CD8-positive, alpha-beta memory T cell (primary cell): ENCODE results near the gene RAB18. TPM values are rescaled to one million over a fixed set of nuclear protein-coding genes. Genes with fewer than 3 reads are reported as not detected.
A peak's percentile ranks its signal among the peaks of the same experiment; 100 is the strongest.
"Not testable (repeated sequence)": the region's sequence is repeated elsewhere in the genome, so short reads cannot be mapped to it uniquely, and the experiment has no call there.

Experiments
- CTCF ChIA-PET: fragments of 350-600 bp; sonication (Branson Sonifier 250); formaldehyde crosslinking; loops from one replicate; lab custom pipeline; 2021; ENCODE audit warnings: antibody characterized with exemption; lab: Charles Lee
- POLR2A ChIA-PET: fragments of 350-600 bp; sonication (Branson Sonifier 250); formaldehyde crosslinking; loops from one replicate; lab custom pipeline; 2021; ENCODE audit warnings: antibody characterized with exemption; lab: Charles Lee
- DNase-seq, 5 donors: peaks; one replicate each; pipeline versions ENCODE4 v3.0.0 to v3.0.0-alpha.2; 2020 to 2022; ENCODE audit warnings: mixed read lengths in 1 of 5
- H3K27ac ChIP-seq: one replicate; pipeline ENCODE4 v1.7.0; 2013; ENCODE audit warnings: low read depth, mild to moderate bottlenecking, low read length, moderate library complexity
- H3K27me3 ChIP-seq: 2 replicates; pipeline ENCODE4 v1.7.0; 2013; ENCODE audit warnings: low read length, mild to moderate bottlenecking; ENCODE audit not compliant: insufficient read depth, poor library complexity, severe bottlenecking
- H3K36me3 ChIP-seq: 2 replicates; pipeline ENCODE4 v1.7.0; 2013; ENCODE audit warnings: mild to moderate bottlenecking, low read length, moderate library complexity; ENCODE audit not compliant: insufficient read depth
- H3K4me1 ChIP-seq: 2 replicates; pipeline ENCODE4 v1.7.0; 2013; ENCODE audit warnings: mild to moderate bottlenecking, low read length, moderate library complexity; ENCODE audit not compliant: insufficient read depth
- H3K4me3 ChIP-seq: 2 replicates; pipeline ENCODE4 v1.7.0; 2013; ENCODE audit warnings: mild to moderate bottlenecking, low read length
- H3K9me3 ChIP-seq: 2 replicates; pipeline ENCODE4 v1.7.0; 2013; ENCODE audit warnings: mild to moderate bottlenecking, low read length
- H3K27ac Mint-ChIP-seq, 8 donors: one replicate each; pipeline ENCODE4 v1.8.0; 2020 to 2021; ENCODE audit warnings: mixed read lengths in 8 of 8, mild to moderate bottlenecking in 6 of 8, inconsistent platforms in 3 of 8, moderate library complexity in 3 of 8
- H3K27me3 Mint-ChIP-seq, 2 donors: one replicate each; pipeline ENCODE4 v1.8.0; 2020 to 2021; ENCODE audit warnings: mixed read lengths in 2 of 2, mild to moderate bottlenecking in 1 of 2, moderate library complexity in 1 of 2
- H3K36me3 Mint-ChIP-seq, 3 donors: one replicate each; pipeline ENCODE4 v1.8.0; 2020 to 2021; ENCODE audit warnings: mixed read lengths in 3 of 3, inconsistent platforms in 1 of 3, mild to moderate bottlenecking in 1 of 3
- H3K4me1 Mint-ChIP-seq, 3 donors: one replicate each; pipeline ENCODE4 v1.8.0; 2020 to 2021; ENCODE audit warnings: mixed read lengths in 3 of 3, inconsistent platforms in 1 of 3, mild to moderate bottlenecking in 1 of 3
- H3K4me3 Mint-ChIP-seq, 7 donors: one replicate each; pipeline ENCODE4 v1.8.0; 2020 to 2021; ENCODE audit warnings: mixed read lengths in 7 of 7, mild to moderate bottlenecking in 6 of 7, moderate library complexity in 4 of 7, inconsistent platforms in 2 of 7
- H3K9me3 Mint-ChIP-seq, 5 donors: one replicate each; pipeline ENCODE4 v1.8.0; 2020 to 2022; ENCODE audit warnings: mixed read lengths in 5 of 5, mild to moderate bottlenecking in 3 of 5, moderate library complexity in 2 of 5, inconsistent platforms in 1 of 5
- polyA plus RNA-seq: library from polyadenylated mRNA; unstranded; fragments of 300-500 nt; fragmentation: Illumina TruSeq; gene quantifications from one replicate; pipeline ENCODE4 v1.2.3, GENCODE V29; 2021
- total RNA-seq, 2 experiments: library from RNA; stranded (reverse); gene quantifications; one replicate each; pipeline ENCODE4 v1.2.3, GENCODE V29; 2021

The RAB18 gene
- total and polyA plus RNA-seq, 3 experiments from 2014 or later = 68.2 to 123 (median 71.1) TPM

GRCh38 chr10:27577038-27577437, 72.9 kb downstream of the RAB18 start:
- H3K4me3 Mint-ChIP-seq, POLR2A ChIA-PET, H3K36me3 ChIP-seq, H3K27me3 ChIP-seq, H3K9me3 Mint-ChIP-seq, DNase-seq, H3K4me3 ChIP-seq, H3K27ac ChIP-seq, H3K4me1 Mint-ChIP-seq, H3K27me3 Mint-ChIP-seq, H3K4me1 ChIP-seq, H3K9me3 ChIP-seq, H3K27ac Mint-ChIP-seq, CTCF ChIA-PET: not testable (repeated sequence)
- H3K36me3 Mint-ChIP-seq = peaks cover 0 to 13% (median 6%) of the 10 kb centered on the region in 3 donors

GRCh38 chr10:27578316-27578715, 74.2 kb downstream of the RAB18 start:
- Mint-ChIP-seq H3K36me3 (peaks cover 0 to 8% (median 6%) of the 10 kb centered on the region in 3 donors), H3K4me1 (no peaks in the 10 kb centered on the region), H3K27ac (peak overlapping the region in 1 of 8 donors; percentile 35), H3K9me3 (no peaks in the 10 kb centered on the region), H3K27me3 (no peaks in the 10 kb centered on the region), H3K4me3 (no peak overlapping the region)
- Histone ChIP-seq H3K4me3 (no peak overlapping the region), H3K27ac (no peak overlapping the region), H3K36me3 (no peaks in the 10 kb centered on the region), H3K9me3 (no peaks in the 10 kb centered on the region), H3K4me1 (no peaks in the 10 kb centered on the region), H3K27me3 (no peaks in the 10 kb centered on the region)
- no peak for DNase-seq
- ChIA-PET CTCF (no interaction called here), POLR2A (no interaction called here)

GRCh38 chr10:27581225-27581624, 77.1 kb downstream of the RAB18 start:
- no peak for DNase-seq
- Mint-ChIP-seq H3K4me3 (no peak overlapping the region), H3K27ac (no peak overlapping the region), H3K9me3 (no peaks in the 10 kb centered on the region), H3K36me3 (peaks cover 4 to 23% (median 5%) of the 10 kb centered on the region in 3 donors), H3K4me1 (no peaks in the 10 kb centered on the region), H3K27me3 (peaks cover 0 to 8% of the 10 kb centered on the region in 2 donors)
- Histone ChIP-seq H3K4me1 (no peaks in the 10 kb centered on the region), H3K4me3 (no peak overlapping the region), H3K27ac (no peak overlapping the region), H3K9me3 (no peaks in the 10 kb centered on the region), H3K36me3 (no peaks in the 10 kb centered on the region), H3K27me3 (no peaks in the 10 kb centered on the region)
- ChIA-PET CTCF (no interaction called here), POLR2A (no interaction called here)

- POLR2A ChIA-PET = no interaction called here
- Histone ChIP-seq H3K4me1 (no peaks in the 10 kb centered on the region), H3K27ac (no peak overlapping the region), H3K9me3 (no peaks in the 10 kb centered on the region), H3K27me3 (no peaks in the 10 kb centered on the region), H3K36me3 (no peaks in the 10 kb centered on the region), H3K4me3 (no peak overlapping the region)
- Mint-ChIP-seq H3K9me3 (peaks cover 2 to 11% (median 7%) of the 10 kb centered on the region in 5 donors), H3K27me3 (peaks cover 7 to 23% of the 10 kb centered on the region in 2 donors), H3K27ac (no peak overlapping the region), H3K4me3 (no peak overlapping the region), H3K4me1 (no peaks in the 10 kb centered on the region), H3K36me3 (peaks cover 6 to 36% (median 6%) of the 10 kb centered on the region in 3 donors)
- DNase-seq = no peak
- CTCF ChIA-PET = no interaction called here
These were observed 80.2 kb downstream of the RAB18 start for GRCh38 chr10:27584302-27584701.

Other genes with a start within 250 kb of the RAB18 start
- under 1 TPM; 0.20 to 0.29 TPM for gene MKX, start 241.5 kb downstream of the RAB18 start, total RNA-seq
- gene MKX, start 241.5 kb downstream of the RAB18 start, polyA plus RNA-seq = not detected